Liver (tissue), 9 donors: ENCODE measurements around the gene SLC36A1. TPM values are rescaled to one million over a fixed set of nuclear protein-coding genes. Genes with fewer than 3 reads are reported as not detected.

Source experiments
- DNase-seq: peaks from one replicate; pipeline ENCODE4 v3.0.0-alpha.2; 2017; ENCODE audit warnings: low spot score
- H3K27ac ChIP-seq, 2 donors: one replicate each; pipeline ENCODE4 v1.7.0; 2013; ENCODE audit warnings: inconsistent platforms in 2 of 2, low read length in 2 of 2, control low read depth in 1 of 2, low read depth in 1 of 2, mild to moderate bottlenecking in 1 of 2
- H3K27me3 ChIP-seq, 4 donors: one replicate each; pipeline versions ENCODE4 v1.6.1 to v1.7.0; 2013; ENCODE audit warnings: low read length in 3 of 4, inconsistent platforms in 1 of 4, mild to moderate bottlenecking in 1 of 4, moderate library complexity in 1 of 4; ENCODE audit not compliant: control insufficient read depth in 4 of 4, insufficient read depth in 4 of 4
- H3K36me3 ChIP-seq, 4 donors: one replicate each; pipeline versions ENCODE4 v1.6.1 to v1.7.0; 2013; ENCODE audit warnings: low read length in 3 of 4, mild to moderate bottlenecking in 3 of 4, low read depth in 1 of 4, moderate library complexity in 1 of 4; ENCODE audit not compliant: control insufficient read depth in 4 of 4, insufficient read depth in 3 of 4
- H3K4me1 ChIP-seq, 4 donors: one replicate each; pipeline versions ENCODE4 v1.6.1 to v1.7.0; 2013; ENCODE audit warnings: low read length in 3 of 4, mild to moderate bottlenecking in 3 of 4, moderate library complexity in 1 of 4; ENCODE audit not compliant: control insufficient read depth in 4 of 4, insufficient read depth in 4 of 4
- H3K4me3 ChIP-seq, 3 donors: one replicate each; pipeline versions ENCODE4 v1.6.1 to v1.7.0; 2013; ENCODE audit warnings: low read length in 3 of 3, control low read depth in 1 of 3, low read depth in 1 of 3, mild to moderate bottlenecking in 1 of 3
- H3K9ac ChIP-seq, 2 donors: one replicate each; pipeline ENCODE4 v1.7.0; 2013; ENCODE audit warnings: low read length in 2 of 2, mild to moderate bottlenecking in 2 of 2, moderate library complexity in 2 of 2, control low read depth in 1 of 2, low read depth in 1 of 2
- H3K9me3 ChIP-seq, 4 donors: one replicate each; pipeline versions ENCODE4 v1.6.1 to v1.7.0; 2013; ENCODE audit warnings: low read length in 3 of 4; ENCODE audit not compliant: control insufficient read depth in 4 of 4
- EGR1 ChIP-seq, 2 donors: IDR thresholded peaks; 2 replicates each; pipeline ENCODE4 v1.6.1; 2016 to 2018; ENCODE audit warnings: antibody characterized with exemption in 2 of 2, low read depth in 2 of 2
- FOXA1 ChIP-seq: IDR thresholded peaks from 2 replicates; pipeline ENCODE4 v1.6.1; 2016; ENCODE audit warnings: antibody characterized with exemption
- GABPA ChIP-seq, 2 donors: IDR thresholded peaks in 1 of 2; conservative IDR thresholded peaks in 1 of 2; 2 replicates each; pipeline ENCODE4 v1.6.1; 2016; ENCODE audit warnings: antibody characterized with exemption in 2 of 2, mild to moderate bottlenecking in 1 of 2, moderate library complexity in 1 of 2
- HNF4A ChIP-seq, 2 donors: conservative IDR thresholded peaks; 2 replicates each; pipeline ENCODE4 v1.6.1; 2016; ENCODE audit warnings: antibody characterized with exemption in 2 of 2, mild to moderate bottlenecking in 2 of 2
- HNF4G ChIP-seq: IDR thresholded peaks from 2 replicates; pipeline ENCODE4 v1.6.1; 2016; ENCODE audit warnings: antibody characterized with exemption
- JUND ChIP-seq, 2 donors: IDR thresholded peaks; 2 replicates each; pipeline ENCODE4 v1.6.1; 2016; ENCODE audit warnings: antibody characterized with exemption in 2 of 2
- NR2F2 ChIP-seq: IDR thresholded peaks from 2 replicates; pipeline ENCODE4 v1.6.1; 2016; ENCODE audit warnings: antibody characterized with exemption
- RAD21 ChIP-seq, 2 donors: IDR thresholded peaks; 2 replicates each; pipeline ENCODE4 v1.6.1; 2016; ENCODE audit warnings: antibody characterized with exemption in 2 of 2, mild to moderate bottlenecking in 2 of 2
- SP1 ChIP-seq: IDR thresholded peaks from 2 replicates; pipeline ENCODE4 v1.6.1; 2018; ENCODE audit warnings: antibody characterized with exemption, mild to moderate bottlenecking
- TAF1 ChIP-seq: conservative IDR thresholded peaks from 2 replicates; pipeline ENCODE4 v1.6.1; 2016; ENCODE audit warnings: antibody characterized with exemption, mild to moderate bottlenecking
- YY1 ChIP-seq: IDR thresholded peaks from 2 replicates; pipeline ENCODE4 v1.6.1; 2016; ENCODE audit warnings: antibody characterized with exemption, mild to moderate bottlenecking
- ZBTB33 ChIP-seq: IDR thresholded peaks from 2 replicates; pipeline ENCODE4 v1.6.1; 2016; ENCODE audit warnings: antibody characterized with exemption
- WGBS: extraction: QIAGEN DNeasy Blood & Tissue Kit; methylation state at CpG from one replicate; pipeline ENCODE4 v1.1.7; 2013; 5-methylcytosine and 5-hydroxymethylcytosine counted together
- polyA plus RNA-seq, 2 donors: library from polyadenylated mRNA; stranded (reverse) in 1 of 2; unstranded in 1 of 2; fragments of 200-250 nt in 1 of 2; fragments of >200 nt in 1 of 2; fragmentation: Nextera tagmentation in 1 of 2; extraction: Ambion mirVana in 1 of 2; gene quantifications; one replicate each; pipeline versions ENCODE4 v1.2.1 to v1.2.3, GENCODE V29; 2013 to 2015
- total RNA-seq, 2 donors: library from RNA; depleted of rRNA; stranded (reverse); fragments of >200 nt; gene quantifications; one replicate each; pipeline ENCODE4 v1.2.3, GENCODE V29; 2014
- TF ChIP-seq, protein P1 (sequence below): fragments of 150-350 bp; IDR thresholded peaks from 2 replicates; pipeline ENCODE4 v1.5.1; 2017; ENCODE audit warnings: improper control_type of control experiment, low read depth, low read length; ENCODE audit not compliant: missing input control
- TF ChIP-seq, protein P2 (sequence below): IDR thresholded peaks from 2 replicates; pipeline ENCODE4 v1.6.1; 2016; ENCODE audit warnings: antibody characterized with exemption
- TF ChIP-seq, protein P3 (sequence below): IDR thresholded peaks from 2 replicates; pipeline ENCODE4 v1.6.1; 2016; ENCODE audit warnings: antibody characterized with exemption, mild to moderate bottlenecking
- donor health status: healthy.
- donor health status: healthy.
- donor health status: healthy.
- donor health status: healthy.
- donor health status: healthy.

The SLC36A1 gene
- total and polyA plus RNA-seq, 4 donors = 1.6 to 18.8 (median 3.4) TPM

DNA sequence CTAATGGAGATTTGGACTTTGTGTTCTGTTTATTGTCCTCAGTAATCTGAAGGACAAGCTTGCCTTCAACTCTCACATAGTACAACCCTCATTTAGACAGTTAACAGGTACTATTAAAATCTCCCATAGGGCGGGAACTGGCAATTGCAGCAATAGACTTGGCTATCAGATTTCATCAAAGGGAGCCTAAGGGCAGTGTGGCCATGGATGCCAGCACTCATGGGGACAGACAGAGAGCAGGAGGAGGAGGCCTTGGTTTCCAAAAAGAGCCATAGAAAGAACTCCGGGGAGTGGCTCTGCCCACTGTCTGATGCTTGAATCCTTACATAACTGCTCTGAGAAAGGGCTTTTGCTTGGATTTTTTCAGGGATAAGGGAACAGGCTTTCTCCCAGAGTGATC lies 6.8 kb downstream of the SLC36A1 start:
- Histone ChIP-seq H3K27ac (no peak overlapping the region), H3K36me3 (no peaks in the 10 kb centered on the region), H3K4me1 (no peaks in the 10 kb centered on the region), H3K4me3 (no peak overlapping the region), H3K9ac (no peak overlapping the region), H3K27me3 (no peaks in the 10 kb centered on the region), H3K9me3 (no peaks in the 10 kb centered on the region)
- TF ChIP-seq ZBTB33 (no peak), HNF4A (conservative IDR thresholded peaks at IDR 0.05) (no peak), RAD21 (IDR thresholded peaks at IDR 0.05) (no peak), TAF1 (no peak), HNF4G (no peak), JUND (IDR thresholded peaks at IDR 0.05) (no peak)
- TF ChIP-seq, protein P1, sequence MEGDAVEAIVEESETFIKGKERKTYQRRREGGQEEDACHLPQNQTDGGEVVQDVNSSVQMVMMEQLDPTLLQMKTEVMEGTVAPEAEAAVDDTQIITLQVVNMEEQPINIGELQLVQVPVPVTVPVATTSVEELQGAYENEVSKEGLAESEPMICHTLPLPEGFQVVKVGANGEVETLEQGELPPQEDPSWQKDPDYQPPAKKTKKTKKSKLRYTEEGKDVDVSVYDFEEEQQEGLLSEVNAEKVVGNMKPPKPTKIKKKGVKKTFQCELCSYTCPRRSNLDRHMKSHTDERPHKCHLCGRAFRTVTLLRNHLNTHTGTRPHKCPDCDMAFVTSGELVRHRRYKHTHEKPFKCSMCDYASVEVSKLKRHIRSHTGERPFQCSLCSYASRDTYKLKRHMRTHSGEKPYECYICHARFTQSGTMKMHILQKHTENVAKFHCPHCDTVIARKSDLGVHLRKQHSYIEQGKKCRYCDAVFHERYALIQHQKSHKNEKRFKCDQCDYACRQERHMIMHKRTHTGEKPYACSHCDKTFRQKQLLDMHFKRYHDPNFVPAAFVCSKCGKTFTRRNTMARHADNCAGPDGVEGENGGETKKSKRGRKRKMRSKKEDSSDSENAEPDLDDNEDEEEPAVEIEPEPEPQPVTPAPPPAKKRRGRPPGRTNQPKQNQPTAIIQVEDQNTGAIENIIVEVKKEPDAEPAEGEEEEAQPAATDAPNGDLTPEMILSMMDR = no peak
- TF ChIP-seq, protein P2, sequence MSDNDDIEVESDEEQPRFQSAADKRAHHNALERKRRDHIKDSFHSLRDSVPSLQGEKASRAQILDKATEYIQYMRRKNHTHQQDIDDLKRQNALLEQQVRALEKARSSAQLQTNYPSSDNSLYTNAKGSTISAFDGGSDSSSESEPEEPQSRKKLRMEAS = no peak
- TF ChIP-seq, protein P3, sequence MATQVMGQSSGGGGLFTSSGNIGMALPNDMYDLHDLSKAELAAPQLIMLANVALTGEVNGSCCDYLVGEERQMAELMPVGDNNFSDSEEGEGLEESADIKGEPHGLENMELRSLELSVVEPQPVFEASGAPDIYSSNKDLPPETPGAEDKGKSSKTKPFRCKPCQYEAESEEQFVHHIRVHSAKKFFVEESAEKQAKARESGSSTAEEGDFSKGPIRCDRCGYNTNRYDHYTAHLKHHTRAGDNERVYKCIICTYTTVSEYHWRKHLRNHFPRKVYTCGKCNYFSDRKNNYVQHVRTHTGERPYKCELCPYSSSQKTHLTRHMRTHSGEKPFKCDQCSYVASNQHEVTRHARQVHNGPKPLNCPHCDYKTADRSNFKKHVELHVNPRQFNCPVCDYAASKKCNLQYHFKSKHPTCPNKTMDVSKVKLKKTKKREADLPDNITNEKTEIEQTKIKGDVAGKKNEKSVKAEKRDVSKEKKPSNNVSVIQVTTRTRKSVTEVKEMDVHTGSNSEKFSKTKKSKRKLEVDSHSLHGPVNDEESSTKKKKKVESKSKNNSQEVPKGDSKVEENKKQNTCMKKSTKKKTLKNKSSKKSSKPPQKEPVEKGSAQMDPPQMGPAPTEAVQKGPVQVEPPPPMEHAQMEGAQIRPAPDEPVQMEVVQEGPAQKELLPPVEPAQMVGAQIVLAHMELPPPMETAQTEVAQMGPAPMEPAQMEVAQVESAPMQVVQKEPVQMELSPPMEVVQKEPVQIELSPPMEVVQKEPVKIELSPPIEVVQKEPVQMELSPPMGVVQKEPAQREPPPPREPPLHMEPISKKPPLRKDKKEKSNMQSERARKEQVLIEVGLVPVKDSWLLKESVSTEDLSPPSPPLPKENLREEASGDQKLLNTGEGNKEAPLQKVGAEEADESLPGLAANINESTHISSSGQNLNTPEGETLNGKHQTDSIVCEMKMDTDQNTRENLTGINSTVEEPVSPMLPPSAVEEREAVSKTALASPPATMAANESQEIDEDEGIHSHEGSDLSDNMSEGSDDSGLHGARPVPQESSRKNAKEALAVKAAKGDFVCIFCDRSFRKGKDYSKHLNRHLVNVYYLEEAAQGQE = no peak
- DNase-seq = no peak
- 91% methylated on average over 2 of the region's 2 CpGs for WGBS

GRCh38 chr5:151454889-151455288 lies 7.5 kb downstream of the SLC36A1 start:
- 93% methylated on average over 3 of the region's 3 CpGs for WGBS
- Histone ChIP-seq H3K27me3 (no peaks in the 10 kb centered on the region), H3K9me3 (no peaks in the 10 kb centered on the region), H3K4me3 (no peak overlapping the region), H3K9ac (no peak overlapping the region), H3K27ac (no peak overlapping the region), H3K4me1 (no peaks in the 10 kb centered on the region), H3K36me3 (no peaks in the 10 kb centered on the region)
- no peak for DNase-seq
- TF ChIP-seq ZBTB33 = no peak
- TF ChIP-seq YY1 = no peak
- TF ChIP-seq SP1 = no peak
- TF ChIP-seq, protein P2 = no peak
- TF ChIP-seq, protein P1 = no peak
- TF ChIP-seq GABPA (IDR thresholded peaks at IDR 0.05 in 1 of 2, conservative IDR thresholded peaks at IDR 0.05 in 1 of 2) = no peak
- no peak for TF ChIP-seq HNF4A (conservative IDR thresholded peaks at IDR 0.05)
- TF ChIP-seq RAD21 (IDR thresholded peaks at IDR 0.05) = no peak
- no peak for TF ChIP-seq HNF4G
- TF ChIP-seq, protein P3 = no peak
- TF ChIP-seq FOXA1 = no peak
- no peak for TF ChIP-seq NR2F2
- no peak for TF ChIP-seq JUND (IDR thresholded peaks at IDR 0.05)
- no peak for TF ChIP-seq EGR1 (IDR thresholded peaks at IDR 0.05; ENCODE audit: low read depth in 2 of 2)
